Measurements from ENCODE around the gene SGCB.

Gene SGCB

GRCh38 chr4:52004414-52004813, 33.7 kb downstream of the SGCB start:
- no peaks in the 10 kb centered on the region for H3K9me3 ChIP-seq (ENCODE audit: control insufficient read depth in 2 of 2, low read length in 2 of 2)
- no peak overlapping the region for H3K9ac ChIP-seq (ENCODE audit: low read depth in 1 of 2, low read length in 2 of 2)
- H3K36me3 ChIP-seq (ENCODE audit: control insufficient read depth in 2 of 2, insufficient read depth in 2 of 2, low read length in 2 of 2), result no peaks in the 10 kb centered on the region
- no peak overlapping the region for H3K27ac ChIP-seq (ENCODE audit: low read depth in 2 of 2, low read length in 2 of 2)
- H3K4me1 ChIP-seq (ENCODE audit: control insufficient read depth in 2 of 2, insufficient read depth in 2 of 2, low read length in 2 of 2), result no peaks in the 10 kb centered on the region
- no peaks in the 10 kb centered on the region for H3K27me3 ChIP-seq (ENCODE audit: control insufficient read depth in 2 of 2, insufficient read depth in 2 of 2, low read length in 2 of 2)
- no peak overlapping the region for H3K4me3 ChIP-seq (ENCODE audit: low read length in 2 of 2)

- Histone ChIP-seq H3K9me3 (ENCODE audit: control insufficient read depth in 2 of 2, low read length in 2 of 2) (no peaks in the 10 kb centered on the region), H3K27ac (ENCODE audit: low read depth in 2 of 2, low read length in 2 of 2) (no peak overlapping the region), H3K4me1 (ENCODE audit: control insufficient read depth in 2 of 2, insufficient read depth in 2 of 2, low read length in 2 of 2) (no peaks in the 10 kb centered on the region), H3K27me3 (ENCODE audit: control insufficient read depth in 2 of 2, insufficient read depth in 2 of 2, low read length in 2 of 2) (no peaks in the 10 kb centered on the region), H3K9ac (ENCODE audit: low read depth in 1 of 2, low read length in 2 of 2) (no peak overlapping the region), H3K4me3 (ENCODE audit: low read length in 2 of 2) (no peak overlapping the region), H3K36me3 (ENCODE audit: control insufficient read depth in 2 of 2, insufficient read depth in 2 of 2, low read length in 2 of 2) (no peaks in the 10 kb centered on the region)
Measured at GRCh38 chr4:52001616-52002015, 36.5 kb downstream of the SGCB start.

- Histone ChIP-seq H3K27ac (ENCODE audit: low read depth in 2 of 2, low read length in 2 of 2) (no peak overlapping the region), H3K36me3 (ENCODE audit: control insufficient read depth in 2 of 2, insufficient read depth in 2 of 2, low read length in 2 of 2) (peaks cover 2 to 3% of the 10 kb centered on the region in 2 donors), H3K27me3 (ENCODE audit: control insufficient read depth in 2 of 2, insufficient read depth in 2 of 2, low read length in 2 of 2) (no peaks in the 10 kb centered on the region), H3K4me1 (ENCODE audit: control insufficient read depth in 2 of 2, insufficient read depth in 2 of 2, low read length in 2 of 2) (no peaks in the 10 kb centered on the region), H3K9ac (ENCODE audit: low read depth in 1 of 2, low read length in 2 of 2) (no peak overlapping the region), H3K4me3 (ENCODE audit: low read length in 2 of 2) (no peak overlapping the region), H3K9me3 (ENCODE audit: control insufficient read depth in 2 of 2, low read length in 2 of 2) (no peaks in the 10 kb centered on the region)
Measured at GRCh38 chr4:51999250-51999649, 38.8 kb downstream of the SGCB start.

GRCh38 chr4:51998837-51999236, 39.3 kb downstream of the SGCB start:
- no peaks in the 10 kb centered on the region for H3K4me1 ChIP-seq (ENCODE audit: control insufficient read depth in 2 of 2, insufficient read depth in 2 of 2, low read length in 2 of 2)
- peaks cover 0 to under 1% of the 10 kb centered on the region in 2 donors for H3K9me3 ChIP-seq (ENCODE audit: control insufficient read depth in 2 of 2, low read length in 2 of 2)
- no peak overlapping the region for H3K27ac ChIP-seq (ENCODE audit: low read depth in 2 of 2, low read length in 2 of 2)
- H3K27me3 ChIP-seq (ENCODE audit: control insufficient read depth in 2 of 2, insufficient read depth in 2 of 2, low read length in 2 of 2), result no peaks in the 10 kb centered on the region
- H3K36me3 ChIP-seq (ENCODE audit: control insufficient read depth in 2 of 2, insufficient read depth in 2 of 2, low read length in 2 of 2), result peaks cover 2 to 3% of the 10 kb centered on the region in 2 donors
- H3K9ac ChIP-seq (ENCODE audit: low read depth in 1 of 2, low read length in 2 of 2), result no peak overlapping the region
- no peak overlapping the region for H3K4me3 ChIP-seq (ENCODE audit: low read length in 2 of 2)

- H3K36me3 ChIP-seq (ENCODE audit: control insufficient read depth in 2 of 2, insufficient read depth in 2 of 2, low read length in 2 of 2), result peaks cover 2 to 3% of the 10 kb centered on the region in 2 donors
- no peak overlapping the region for H3K4me3 ChIP-seq (ENCODE audit: low read length in 2 of 2)
- H3K9me3 ChIP-seq (ENCODE audit: control insufficient read depth in 2 of 2, low read length in 2 of 2), result peaks cover 0 to 2% of the 10 kb centered on the region in 2 donors
- no peak overlapping the region for H3K9ac ChIP-seq (ENCODE audit: low read depth in 1 of 2, low read length in 2 of 2)
- no peak overlapping the region for H3K27ac ChIP-seq (ENCODE audit: low read depth in 2 of 2, low read length in 2 of 2)
- H3K4me1 ChIP-seq (ENCODE audit: control insufficient read depth in 2 of 2, insufficient read depth in 2 of 2, low read length in 2 of 2), result no peaks in the 10 kb centered on the region
- H3K27me3 ChIP-seq (ENCODE audit: control insufficient read depth in 2 of 2, insufficient read depth in 2 of 2, low read length in 2 of 2), result no peaks in the 10 kb centered on the region
Measured at GRCh38 chr4:51997647-51998046, 40.5 kb downstream of the SGCB start.

GRCh38 chr4:51995647-51996220, 42.4 kb downstream of the SGCB start:
- Histone ChIP-seq H3K9me3 (ENCODE audit: control insufficient read depth in 2 of 2, low read length in 2 of 2) (peaks cover 0 to 2% of the 10 kb centered on the region in 2 donors), H3K9ac (ENCODE audit: low read depth in 1 of 2, low read length in 2 of 2) (no peak overlapping the region), H3K27me3 (ENCODE audit: control insufficient read depth in 2 of 2, insufficient read depth in 2 of 2, low read length in 2 of 2) (no peaks in the 10 kb centered on the region), H3K36me3 (ENCODE audit: control insufficient read depth in 2 of 2, insufficient read depth in 2 of 2, low read length in 2 of 2) (peaks cover 2 to 3% of the 10 kb centered on the region in 2 donors), H3K4me3 (ENCODE audit: low read length in 2 of 2) (no peak overlapping the region), H3K27ac (ENCODE audit: low read depth in 2 of 2, low read length in 2 of 2) (no peak overlapping the region), H3K4me1 (ENCODE audit: control insufficient read depth in 2 of 2, insufficient read depth in 2 of 2, low read length in 2 of 2) (no peaks in the 10 kb centered on the region)
